HT1080 (cell line): Measurements from ENCODE around the gene WNK4. TPM values are rescaled to one million over a fixed set of nuclear protein-coding genes. Genes with fewer than 3 reads are reported as not detected.

Experiments used
- DNase-seq: peaks from one replicate; pipeline ENCODE4 v3.0.0-alpha.2; 2015; ENCODE audit warnings: low read depth
- total RNA-seq: library from RNA; depleted of rRNA; stranded (reverse); fragments of >200 nt; shearing (Covaris generic); gene quantifications from 2 replicates; pipeline ENCODE4 v1.2.3, GENCODE V29; 2014

Gene WNK4
- total RNA-seq, 1 experiment from 2014 or later: 5.7 TPM

DNA sequence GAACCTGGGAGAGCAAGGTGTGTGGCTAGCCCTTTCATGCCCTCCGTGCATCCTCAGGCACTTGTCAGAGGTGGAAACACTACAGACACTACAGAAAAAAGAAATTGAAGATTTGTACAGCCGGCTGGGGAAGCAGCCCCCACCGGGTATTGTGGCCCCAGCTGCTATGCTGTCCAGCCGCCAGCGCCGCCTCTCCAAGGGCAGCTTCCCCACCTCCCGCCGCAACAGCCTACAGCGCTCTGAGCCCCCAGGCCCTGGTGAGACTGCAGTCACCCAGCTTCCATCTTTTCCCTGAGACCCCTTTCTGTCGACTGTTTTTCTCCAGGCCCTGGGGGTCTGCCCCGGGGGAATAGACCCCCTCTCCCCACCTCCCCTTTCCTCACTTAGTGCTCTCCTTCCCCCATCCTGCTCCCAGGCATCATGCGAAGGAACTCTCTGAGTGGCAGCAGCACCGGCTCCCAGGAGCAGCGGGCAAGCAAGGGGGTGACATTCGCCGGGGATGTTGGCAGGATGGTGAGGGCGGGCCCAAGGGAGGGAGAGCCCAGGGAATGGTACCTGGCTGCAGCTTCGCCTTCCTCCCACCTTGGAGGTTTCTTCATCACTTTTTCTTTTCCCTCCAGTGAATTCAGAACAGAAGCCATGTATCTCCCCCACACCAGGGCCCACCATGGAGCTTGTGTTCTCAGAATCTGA lies 15.8 kb downstream of the WNK4 start:
- no peak for DNase-seq

DNA sequence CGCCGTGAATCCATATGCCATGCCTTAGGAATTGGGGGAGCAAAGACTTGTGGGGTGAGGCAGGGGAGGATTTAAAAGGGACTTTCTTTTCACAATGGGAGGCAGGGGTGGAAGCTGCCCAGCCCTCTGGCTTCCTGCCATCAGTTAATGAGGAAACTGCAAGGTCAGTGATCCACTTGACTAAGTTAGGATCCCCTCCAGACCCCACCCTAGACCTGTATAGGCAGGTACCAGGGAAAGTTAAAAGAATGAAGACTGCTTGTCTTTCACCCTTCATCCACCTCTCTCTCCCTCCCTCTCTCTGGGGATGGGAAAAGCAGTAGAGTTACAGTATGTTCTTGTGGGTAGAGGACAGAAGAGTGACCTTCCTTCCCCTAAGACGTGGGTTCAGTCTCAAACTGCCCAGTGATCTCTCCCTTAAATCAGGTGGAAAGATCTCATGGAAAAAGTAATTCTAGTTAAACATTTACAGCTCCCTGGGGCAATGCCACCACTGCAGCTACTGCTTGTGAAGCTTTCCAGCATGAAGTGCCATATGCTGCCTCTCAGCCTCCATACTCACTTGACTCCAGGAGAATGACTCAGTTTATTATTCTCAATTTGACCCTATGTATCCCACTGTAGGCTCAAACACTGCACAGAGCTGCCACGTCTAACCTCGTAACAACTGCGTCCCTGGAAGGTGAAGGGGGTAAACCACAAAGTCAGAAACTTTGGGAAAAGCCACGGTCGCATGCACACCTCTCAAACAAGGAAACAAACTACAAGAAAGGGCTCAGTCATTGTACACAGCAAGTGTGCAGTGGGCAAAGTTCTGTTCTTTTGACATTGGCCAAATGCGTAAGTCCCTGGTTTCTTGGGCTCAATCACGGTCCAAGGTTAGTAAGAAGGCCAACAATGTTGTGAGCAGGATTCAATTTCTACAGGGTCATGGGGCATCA lies 16.9 kb downstream of the WNK4 start:
- DNase-seq: no peak

DNA sequence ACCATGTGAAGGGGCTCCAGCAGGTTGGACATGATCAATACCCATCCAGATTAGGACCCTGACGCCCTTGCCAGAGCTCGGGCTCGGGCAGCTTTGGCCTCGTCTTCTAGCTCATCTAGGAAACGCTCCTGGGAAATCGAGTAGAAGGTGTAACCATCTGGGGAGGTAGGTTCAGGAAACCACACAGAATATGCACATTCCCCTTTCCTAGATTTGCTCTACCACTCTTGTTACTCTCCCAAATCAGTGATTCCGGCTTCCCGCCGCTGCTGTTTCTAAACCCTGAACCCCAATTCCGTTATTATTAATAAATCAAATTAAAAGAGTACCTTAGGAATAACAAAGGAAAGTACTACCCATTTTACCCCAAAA lies 17.6 kb downstream of the WNK4 start:
- no peak for DNase-seq

DNA sequence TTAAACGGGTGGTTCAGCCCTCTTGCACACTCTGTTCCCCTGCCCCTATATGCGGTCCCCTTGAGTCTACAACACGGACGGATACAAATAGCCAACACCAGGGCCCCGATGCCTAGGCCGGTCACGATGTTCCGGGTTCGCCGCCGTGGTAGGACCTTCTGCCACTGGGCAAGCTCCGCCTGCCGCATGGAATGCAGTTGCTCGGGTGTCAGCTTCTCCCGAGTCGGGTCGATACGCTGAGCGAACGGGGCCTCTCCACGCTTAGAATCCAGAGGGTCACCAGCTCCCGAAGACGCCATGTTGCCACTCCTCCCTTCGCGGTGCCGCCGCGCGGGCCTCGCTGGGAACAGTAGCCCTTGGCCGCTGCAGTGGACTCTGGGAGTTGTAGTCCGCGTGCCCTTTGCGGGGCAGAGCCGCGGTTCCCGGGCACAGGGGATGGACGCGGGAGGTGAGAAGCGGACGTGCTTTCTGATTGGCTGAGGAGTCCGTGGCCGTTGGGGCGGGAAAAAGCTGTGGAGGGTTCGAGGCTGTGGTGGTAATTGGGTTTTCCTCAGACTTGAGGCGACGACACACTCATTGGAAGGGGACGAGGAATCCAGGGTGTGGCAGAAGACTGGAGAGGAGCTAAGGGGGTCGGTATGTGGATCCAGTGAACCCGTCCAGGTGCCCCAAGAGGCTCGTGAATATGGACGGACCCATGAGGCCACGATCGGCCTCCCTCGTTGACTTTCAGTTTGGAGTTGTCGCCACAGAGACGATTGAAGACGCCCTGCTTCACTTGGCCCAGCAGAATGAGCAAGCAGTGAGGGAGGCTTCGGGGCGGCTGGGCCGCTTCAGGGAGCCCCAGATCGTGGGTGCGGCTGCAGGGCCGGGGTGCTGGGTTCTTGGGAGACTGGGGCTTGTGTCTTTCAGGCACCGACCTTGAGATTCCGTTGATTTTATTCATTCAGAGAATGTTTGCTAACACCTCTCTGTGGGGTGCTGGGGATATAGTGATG lies 18.3 kb downstream of the WNK4 start, which contains the start of the genes CNTD1 and COA3:
CNTD1 (plus strand) TSS at position 479 of the 998 bp plus-strand sequence; CDS start at position 686, 207 bp downstream.
COA3 (minus strand) TSS at position 322 of the 998 bp plus-strand sequence; CDS start at position 299, 23 bp downstream.
- DNase-seq: peak; percentile 82

DNA sequence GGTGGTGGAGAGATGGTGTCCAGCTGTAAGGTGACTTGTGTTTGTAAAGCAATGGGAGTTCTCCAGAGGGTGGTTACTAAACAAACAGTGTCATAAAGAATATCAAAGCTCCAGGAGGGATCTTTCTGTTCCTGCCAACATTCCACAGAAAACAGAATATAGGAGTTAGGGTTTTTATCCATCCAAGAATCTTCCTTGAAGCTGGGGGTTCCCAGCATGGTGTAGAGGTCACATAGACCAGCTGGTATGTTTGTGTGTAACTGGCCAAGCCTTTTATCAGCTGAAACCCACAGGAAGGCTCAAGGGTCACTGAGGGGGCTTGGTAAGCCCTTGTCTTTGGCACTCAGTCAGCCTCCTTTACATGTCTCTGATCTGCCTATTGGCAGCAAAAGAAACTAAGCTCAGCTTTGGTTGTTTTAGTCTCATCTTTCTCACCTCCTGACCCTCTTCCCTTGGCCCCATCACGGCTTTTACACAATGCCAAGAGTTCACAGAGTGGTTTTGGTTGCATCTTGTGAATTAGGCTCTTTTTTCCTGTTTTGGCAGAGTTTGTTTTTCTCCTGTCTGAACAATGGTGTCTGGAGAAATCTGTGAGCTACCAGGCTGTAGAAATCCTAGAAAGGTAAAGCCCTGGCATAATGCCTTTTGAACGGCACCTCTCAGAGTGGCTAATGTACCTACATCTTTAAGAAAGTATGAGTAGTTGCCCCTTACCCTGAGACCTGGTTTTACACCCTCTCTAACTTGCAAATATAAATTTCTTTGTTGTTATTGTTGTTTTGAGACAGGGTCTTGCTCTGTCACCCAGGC lies 22.9 kb downstream of the WNK4 start:
- DNase-seq: no peak

DNA sequence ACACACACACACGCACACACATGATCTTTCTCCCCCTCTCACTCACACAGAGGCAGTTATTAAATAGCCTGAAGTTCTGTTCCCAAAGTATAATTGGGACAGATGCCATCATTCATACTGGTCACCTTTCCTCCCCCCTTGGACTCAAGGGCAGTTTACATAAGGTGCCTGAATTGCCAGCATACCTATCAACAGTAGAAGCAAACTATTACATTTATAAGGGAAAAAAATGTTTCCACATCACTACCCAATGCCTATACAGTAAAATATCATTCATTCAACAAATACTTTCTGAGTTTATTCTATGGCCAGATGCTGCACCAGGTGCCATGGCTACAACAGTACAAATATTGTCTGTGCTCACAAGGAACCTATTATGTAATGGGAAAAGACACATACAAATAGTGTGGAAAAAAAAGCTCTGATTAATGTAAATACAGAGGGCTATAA lies 24.5 kb downstream of the WNK4 start:
- no peak for DNase-seq

DNA sequence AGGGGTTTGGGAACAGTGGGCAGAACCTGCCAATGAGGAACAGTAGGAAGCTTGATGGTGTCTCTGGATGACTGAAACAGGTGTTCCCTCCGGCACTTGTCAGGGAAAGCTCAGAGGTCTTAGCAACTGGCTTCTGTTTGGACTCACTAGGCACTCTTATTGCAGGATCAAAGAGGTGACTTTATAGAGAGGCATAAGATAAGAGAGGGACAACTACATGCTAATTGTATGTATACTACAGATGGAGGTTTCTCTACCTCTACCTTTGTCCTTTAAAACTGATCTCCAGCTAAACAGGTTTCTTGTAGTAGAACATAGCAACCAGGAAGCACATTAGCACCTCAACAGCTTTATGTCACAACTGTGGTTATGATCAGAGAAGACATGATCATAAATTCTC lies 25.8 kb downstream of the WNK4 start:
- DNase-seq: no peak

DNA sequence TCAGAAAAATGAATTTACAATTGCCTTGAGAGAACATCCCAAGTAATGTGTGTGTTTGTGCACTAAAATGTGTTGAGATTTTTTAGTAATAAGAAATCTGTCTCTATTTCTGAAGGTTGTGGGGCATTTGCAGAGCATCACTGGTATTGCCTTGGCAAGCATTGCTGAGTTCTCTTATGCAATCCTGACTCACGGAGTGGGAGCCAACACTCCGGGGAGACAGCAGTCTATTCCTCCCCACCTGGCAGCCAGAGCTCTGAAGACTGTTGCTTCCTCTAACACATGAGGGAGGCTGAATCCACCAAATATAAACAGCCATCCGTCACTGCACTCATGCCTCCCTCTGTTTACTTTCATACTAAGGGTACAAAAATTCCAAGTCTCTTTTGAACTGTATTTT lies 28.8 kb downstream of the WNK4 start:
- peak; percentile 70 for DNase-seq

DNA sequence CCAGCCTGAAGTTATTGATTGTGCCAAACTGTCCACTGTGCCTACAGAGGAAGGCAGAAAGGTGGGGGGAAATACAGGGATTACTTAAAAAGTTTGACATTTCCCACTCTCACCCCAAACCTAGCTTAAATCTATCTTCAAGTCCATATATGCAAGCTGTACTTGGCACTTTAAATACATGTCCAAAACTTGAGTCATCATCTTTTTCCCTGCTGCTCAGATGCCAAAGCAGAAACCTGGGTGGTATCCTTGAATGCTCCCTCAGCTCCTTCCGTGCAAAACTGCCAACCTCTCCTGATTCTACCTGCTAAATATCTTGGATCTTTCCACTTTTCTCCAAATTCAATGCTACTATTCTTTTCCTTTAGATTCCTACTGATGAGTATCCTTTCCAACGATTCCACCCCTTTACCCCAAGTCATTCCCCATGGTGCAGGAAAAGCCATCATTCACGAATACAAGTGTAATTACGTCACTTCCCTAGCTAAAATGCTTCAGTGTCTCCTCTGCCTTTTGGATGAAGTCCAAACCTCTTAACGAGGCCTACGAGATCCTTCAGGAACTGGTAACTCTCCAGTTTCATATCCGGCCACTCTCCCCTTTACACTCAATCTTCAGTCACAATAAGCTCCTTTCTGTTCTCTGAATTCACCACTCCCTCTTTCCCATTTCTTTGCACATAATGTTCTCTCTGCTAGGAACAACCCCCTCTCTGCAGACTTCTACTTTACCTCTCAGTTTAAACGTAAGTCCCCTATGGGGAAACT lies 34.4 kb downstream of the WNK4 start:
- peak; percentile 97 for DNase-seq

DNA sequence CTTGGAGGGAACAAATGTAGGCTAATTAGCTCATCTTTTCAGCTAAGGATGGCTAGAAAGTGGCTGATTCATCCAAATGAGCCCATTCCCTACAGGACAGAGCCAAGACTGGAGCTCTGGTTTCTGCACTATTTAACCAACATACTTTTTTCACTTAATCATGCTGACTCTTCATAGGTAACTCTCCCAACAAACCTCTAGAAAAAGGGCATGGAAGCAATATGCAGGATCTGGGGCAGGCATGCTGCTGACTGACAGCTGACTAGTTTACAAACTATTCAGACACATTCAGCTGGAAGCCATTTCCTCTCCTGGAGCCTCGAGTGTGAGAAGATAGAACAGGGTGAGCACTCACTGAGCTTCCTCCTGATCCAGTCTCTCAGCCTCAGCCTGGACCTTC lies 37.5 kb downstream of the WNK4 start:
- DNase-seq: peak; percentile 74

DNA sequence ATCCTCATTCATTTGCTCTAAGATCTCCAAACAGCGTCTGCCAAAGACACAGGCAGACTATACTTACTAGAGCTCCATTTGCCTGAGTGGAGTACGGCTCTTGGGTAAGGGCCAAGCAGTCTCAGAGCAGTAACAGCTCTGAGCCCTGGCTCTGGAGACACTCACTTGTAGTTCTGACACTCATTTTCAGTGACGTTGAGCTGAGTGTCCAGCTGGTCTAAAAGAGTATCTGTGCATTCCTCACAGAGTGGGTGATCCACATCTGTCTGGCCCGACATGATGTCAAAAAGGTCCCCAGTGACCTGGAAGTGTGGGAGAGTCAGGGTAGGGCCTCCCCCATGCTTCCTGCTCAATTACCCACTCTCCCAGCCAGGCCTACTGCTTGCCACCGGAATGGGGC lies 38.0 kb downstream of the WNK4 start:
- no peak for DNase-seq

DNA sequence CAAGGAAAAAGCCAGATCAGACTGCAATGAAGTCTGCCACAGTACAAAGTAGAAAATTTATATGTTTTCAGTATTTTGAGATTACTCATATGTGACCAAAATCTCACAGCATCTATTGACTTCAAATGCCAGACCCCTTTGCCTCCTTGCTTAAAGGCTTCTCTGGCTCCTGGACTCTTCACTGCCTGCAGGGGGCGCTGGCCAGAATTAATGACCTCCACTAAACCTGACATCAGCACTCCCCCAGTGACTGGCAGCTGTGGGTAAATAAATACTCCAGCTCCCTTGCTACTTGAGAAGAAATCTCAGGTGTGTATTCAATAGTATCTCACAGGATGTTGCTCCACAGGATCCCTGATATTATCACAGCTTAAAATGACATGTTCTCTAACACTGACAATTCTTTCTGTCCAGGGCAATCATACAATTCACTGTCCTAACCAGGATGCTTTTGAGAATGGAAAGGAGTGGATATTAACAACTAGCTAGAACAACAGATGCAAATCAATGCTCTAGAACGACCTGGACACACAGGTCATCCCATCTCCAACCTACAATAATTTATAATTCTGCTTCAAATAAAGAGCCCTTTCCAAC lies 39.6 kb downstream of the WNK4 start:
- peak; percentile 48 for DNase-seq

DNA sequence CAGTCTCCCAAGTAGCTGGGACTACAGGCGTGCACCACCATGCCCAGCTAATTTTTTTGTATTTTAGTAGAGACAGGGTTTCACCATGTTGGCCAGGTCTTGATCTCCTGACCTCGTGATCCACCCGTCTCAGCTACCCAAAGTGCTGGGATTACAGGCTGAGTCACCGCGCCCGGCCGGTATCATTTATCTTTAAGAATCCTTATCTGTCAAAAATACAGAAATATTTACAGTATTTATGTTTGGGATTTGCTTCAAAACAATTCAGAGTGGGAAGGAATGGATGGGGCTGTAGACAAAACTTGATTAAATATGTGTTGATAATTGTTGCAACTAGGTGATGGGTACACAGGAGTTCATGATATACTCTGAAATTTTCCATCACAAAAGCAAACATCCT lies 40.8 kb downstream of the WNK4 start:
- DNase-seq: no peak

DNA sequence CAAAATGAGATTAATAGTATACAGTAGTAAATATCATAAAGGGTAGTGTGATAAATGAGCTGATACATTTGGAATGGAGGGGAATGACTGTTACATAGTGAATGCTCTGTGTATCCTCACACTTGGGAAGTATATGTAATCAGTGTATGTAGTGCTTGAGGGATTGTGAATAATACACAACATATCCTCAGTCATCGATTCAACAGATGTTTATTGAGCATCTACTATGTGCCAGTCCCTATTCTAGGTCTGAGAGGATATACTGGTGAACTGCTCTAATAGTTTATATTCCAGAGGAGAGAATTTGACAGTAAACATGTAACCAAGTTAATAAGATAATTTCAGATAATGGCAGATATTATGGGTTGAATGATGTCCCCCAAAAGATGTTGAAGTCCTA lies 47.1 kb downstream of the WNK4 start:
- DNase-seq: no peak

DNA sequence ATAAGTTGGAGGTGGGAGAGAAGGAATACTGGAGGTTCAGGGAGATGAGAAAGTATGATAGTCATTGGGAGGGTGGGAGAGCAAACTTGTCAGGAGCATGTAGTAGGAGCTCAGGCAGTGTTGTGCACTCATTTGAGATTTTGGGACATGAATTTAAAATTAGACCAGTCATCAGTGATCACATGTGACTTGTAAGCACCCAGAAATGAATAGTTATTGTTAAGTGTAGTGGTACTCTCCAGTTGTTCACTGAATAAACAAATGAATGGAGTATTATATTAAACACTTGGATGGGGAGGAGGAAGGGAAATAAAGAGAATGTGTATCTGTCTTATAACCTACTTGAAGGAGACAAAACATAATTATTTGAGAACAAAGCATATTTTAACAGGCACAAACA lies 50.6 kb downstream of the WNK4 start:
- no peak for DNase-seq

DNA sequence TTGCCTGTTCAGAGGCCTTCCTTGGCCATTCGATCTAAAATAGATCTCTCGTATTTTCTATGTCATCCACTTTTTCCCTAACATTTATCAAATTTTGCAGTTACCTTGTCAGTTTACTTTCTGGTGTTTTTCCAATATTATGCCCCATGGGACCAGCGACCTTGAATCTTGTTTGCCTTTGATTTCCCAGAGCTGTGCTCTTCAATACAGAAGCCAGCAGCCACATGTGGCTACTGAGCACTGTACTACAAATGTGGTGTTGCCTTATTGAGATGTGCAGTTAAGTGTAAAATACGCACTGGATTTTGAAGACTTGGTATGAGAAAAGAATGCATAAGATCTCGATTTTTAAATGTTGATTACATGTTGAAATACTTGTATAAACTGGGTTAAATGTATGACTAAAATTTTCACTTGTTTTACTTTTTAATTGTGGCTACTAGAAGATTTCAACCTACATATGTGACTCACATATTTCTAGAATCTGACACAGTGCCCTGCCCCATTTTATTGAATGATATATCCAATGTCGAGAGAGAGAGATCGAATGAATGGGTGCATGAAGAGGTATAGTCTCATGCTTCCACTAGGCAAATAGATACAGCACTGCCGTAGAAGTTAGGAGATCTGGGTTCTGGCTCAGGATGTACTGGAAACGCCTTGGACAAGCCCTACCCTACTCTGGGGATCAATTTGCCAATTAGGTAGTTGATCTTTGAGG lies 52.0 kb downstream of the WNK4 start:
- DNase-seq: no peak

DNA sequence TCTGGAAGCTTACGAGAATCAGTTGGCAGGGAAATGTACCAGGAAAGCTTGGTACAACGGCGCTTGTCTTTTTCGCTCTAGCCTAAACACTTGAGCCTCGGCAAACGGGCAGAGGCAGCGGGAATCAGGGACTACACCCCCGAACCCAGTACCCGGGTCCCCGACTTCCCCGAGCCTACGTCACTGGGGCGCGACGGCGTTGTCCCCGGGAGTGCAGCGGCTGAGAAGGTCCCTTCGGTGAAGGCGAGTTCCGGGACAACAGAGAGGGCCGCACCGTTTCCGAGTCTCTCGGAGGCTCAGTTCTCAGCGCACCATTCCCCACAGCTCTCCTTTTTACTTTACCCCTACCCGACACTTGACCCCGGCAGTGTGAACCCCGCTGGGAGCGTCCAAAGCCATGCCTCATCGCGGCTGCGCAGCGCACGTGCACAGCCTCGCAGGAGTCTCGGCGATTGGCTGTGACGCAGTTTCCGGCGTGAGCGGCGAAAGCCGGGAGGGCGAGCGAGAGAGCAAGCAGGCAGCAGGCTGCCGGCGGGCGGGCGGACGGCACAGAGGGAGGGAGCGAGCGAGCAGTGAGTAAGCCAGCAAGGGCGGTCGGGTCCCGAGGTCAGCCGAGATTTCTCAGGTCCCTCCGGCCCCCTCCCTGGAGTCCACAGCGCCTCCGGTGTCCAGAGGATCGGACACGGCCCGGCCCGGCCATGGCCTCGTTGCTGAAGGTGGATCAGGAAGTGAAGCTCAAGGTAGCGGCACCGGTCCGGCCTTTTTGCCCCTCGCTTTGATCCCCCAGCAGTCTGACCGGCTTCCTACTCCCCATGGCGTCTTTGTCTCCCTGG lies 52.7 kb downstream of the WNK4 start, which contains the start of gene PSME3:
PSME3 (plus strand) TSS at position 464 of the 833 bp plus-strand sequence; CDS start at position 699, 235 bp downstream.
- peak; percentile 83 for DNase-seq
